Effector memory CD4-positive, alpha-beta T cell (primary cell): ENCODE data around the gene RPL7A.
"Not testable (repeated sequence)": the region's sequence is repeated elsewhere in the genome, so short reads cannot be mapped to it uniquely, and the experiment has no call there.

Experiments
- DNase-seq, 3 donors: peaks; one replicate each; pipeline ENCODE4 v3.0.0-alpha.2; 2020
- H3K27ac ChIP-seq: 2 replicates; pipeline ENCODE4 v1.7.0; 2013; ENCODE audit warnings: mild to moderate bottlenecking, low read length, moderate library complexity; ENCODE audit not compliant: insufficient read depth, poor library complexity, severe bottlenecking
- H3K27me3 ChIP-seq: replicated peaks from 2 replicates; pipeline ENCODE4 v1.7.0; 2013; ENCODE audit warnings: mild to moderate bottlenecking, low read length; ENCODE audit not compliant: insufficient read depth, control insufficient read depth, poor library complexity, severe bottlenecking
- H3K36me3 ChIP-seq: 2 replicates; pipeline ENCODE4 v1.7.0; 2013; ENCODE audit warnings: mild to moderate bottlenecking, low read length, moderate library complexity; ENCODE audit not compliant: control insufficient read depth, insufficient read depth
- H3K4me1 ChIP-seq: 2 replicates; pipeline ENCODE4 v1.7.0; 2013; ENCODE audit warnings: low read length, mild to moderate bottlenecking; ENCODE audit not compliant: control insufficient read depth, insufficient read depth, poor library complexity, severe bottlenecking
- H3K4me3 ChIP-seq: 2 replicates; pipeline ENCODE4 v1.7.0; 2013; ENCODE audit warnings: low read length, low read depth, mild to moderate bottlenecking; ENCODE audit not compliant: insufficient read depth, poor library complexity, severe bottlenecking
- H3K9me3 ChIP-seq: 2 replicates; pipeline ENCODE4 v1.7.0; 2013; ENCODE audit warnings: mild to moderate bottlenecking, low read length, moderate library complexity; ENCODE audit not compliant: control insufficient read depth

Gene RPL7A

GRCh38 chr9:133385452-133385851, 37.4 kb downstream of the RPL7A start:
- Histone ChIP-seq H3K27me3 (no peaks in the 10 kb centered on the region), H3K27ac (no peak overlapping the region), H3K36me3 (no peaks in the 10 kb centered on the region), H3K4me3 (no peak overlapping the region), H3K9me3 (no peaks in the 10 kb centered on the region), H3K4me1 (no peaks in the 10 kb centered on the region)
- no peak for DNase-seq

- Histone ChIP-seq H3K27ac (no peak overlapping the region), H3K36me3 (no peaks in the 10 kb centered on the region), H3K4me3 (no peak overlapping the region), H3K9me3 (no peaks in the 10 kb centered on the region), H3K4me1 (no peaks in the 10 kb centered on the region), H3K27me3 (no peaks in the 10 kb centered on the region)
- DNase-seq = no peak
Measured at GRCh38 chr9:133386338-133386737, 38.3 kb downstream of the RPL7A start.

GRCh38 chr9:133387680-133388079, 39.7 kb downstream of the RPL7A start:
- no peaks in the 10 kb centered on the region for H3K36me3 ChIP-seq
- DNase-seq = no peak
- H3K4me1 ChIP-seq = no peaks in the 10 kb centered on the region
- H3K4me3 ChIP-seq = no peak overlapping the region
- no peaks in the 10 kb centered on the region for H3K9me3 ChIP-seq
- H3K27me3 ChIP-seq = no peaks in the 10 kb centered on the region
- H3K27ac ChIP-seq = no peak overlapping the region

GRCh38 chr9:133389025-133389557, 41.1 kb downstream of the RPL7A start:
- H3K9me3 ChIP-seq = no peaks in the 10 kb centered on the region
- no peaks in the 10 kb centered on the region for H3K27me3 ChIP-seq
- no peaks in the 10 kb centered on the region for H3K4me1 ChIP-seq
- H3K36me3 ChIP-seq = no peaks in the 10 kb centered on the region
- DNase-seq = no peak
- no peak overlapping the region for H3K27ac ChIP-seq
- no peak overlapping the region for H3K4me3 ChIP-seq

GRCh38 chr9:133389562-133389961, 41.5 kb downstream of the RPL7A start:
- H3K9me3 ChIP-seq = no peaks in the 10 kb centered on the region
- no peak overlapping the region for H3K4me3 ChIP-seq
- H3K27ac ChIP-seq = no peak overlapping the region
- H3K36me3 ChIP-seq = no peaks in the 10 kb centered on the region
- DNase-seq = no peak
- no peaks in the 10 kb centered on the region for H3K27me3 ChIP-seq
- H3K4me1 ChIP-seq = no peaks in the 10 kb centered on the region

- Histone ChIP-seq H3K27me3 (no peaks in the 10 kb centered on the region), H3K36me3 (no peaks in the 10 kb centered on the region), H3K4me3 (no peak overlapping the region), H3K27ac (no peak overlapping the region), H3K9me3 (no peaks in the 10 kb centered on the region), H3K4me1 (no peaks in the 10 kb centered on the region)
- DNase-seq = no peak
Measured at GRCh38 chr9:133390713-133391112, 42.7 kb downstream of the RPL7A start.

GRCh38 chr9:133391449-133391848, 43.4 kb downstream of the RPL7A start:
- not testable (repeated sequence) for H3K4me3 ChIP-seq, H3K9me3 ChIP-seq, H3K4me1 ChIP-seq, DNase-seq, H3K36me3 ChIP-seq, H3K27ac ChIP-seq, H3K27me3 ChIP-seq

GRCh38 chr9:133392308-133392707, 44.3 kb downstream of the RPL7A start:
- H3K27me3 ChIP-seq, H3K27ac ChIP-seq, H3K4me1 ChIP-seq, H3K9me3 ChIP-seq, H3K36me3 ChIP-seq, DNase-seq, H3K4me3 ChIP-seq: not testable (repeated sequence)

GRCh38 chr9:133393399-133393798, 45.4 kb downstream of the RPL7A start:
- Histone ChIP-seq H3K9me3 (no peaks in the 10 kb centered on the region), H3K27me3 (no peaks in the 10 kb centered on the region), H3K27ac (no peak overlapping the region), H3K36me3 (no peaks in the 10 kb centered on the region), H3K4me1 (no peaks in the 10 kb centered on the region), H3K4me3 (no peak overlapping the region)
- no peak for DNase-seq

- H3K36me3 ChIP-seq = no peaks in the 10 kb centered on the region
- no peaks in the 10 kb centered on the region for H3K27me3 ChIP-seq
- no peak overlapping the region for H3K27ac ChIP-seq
- H3K4me3 ChIP-seq = no peak overlapping the region
- no peaks in the 10 kb centered on the region for H3K9me3 ChIP-seq
- no peak for DNase-seq
- no peaks in the 10 kb centered on the region for H3K4me1 ChIP-seq
Measured at GRCh38 chr9:133394687-133395271, 46.8 kb downstream of the RPL7A start.
